ENCODE measurements around the gene TEPSIN.

TEPSIN gene

DNA sequence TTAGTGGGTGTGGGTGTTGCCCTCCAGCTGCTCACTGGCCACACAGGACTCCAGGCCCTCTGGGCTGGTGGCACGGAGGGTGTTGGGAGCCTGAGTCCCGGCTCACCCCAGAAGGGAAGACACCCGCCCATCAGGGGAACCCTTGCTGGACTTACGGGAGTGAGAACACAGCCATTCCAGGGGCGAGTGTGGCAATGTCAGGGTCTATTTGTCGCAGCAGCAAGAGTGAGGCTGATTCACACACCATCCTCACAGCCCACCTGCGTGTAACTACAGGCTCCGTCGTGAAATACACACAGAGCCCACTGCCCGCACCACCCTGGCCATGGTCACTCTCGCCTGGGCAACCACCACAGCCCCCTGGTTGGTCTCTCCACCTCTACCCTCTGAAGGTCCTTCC is 55.0 kb downstream of the TEPSIN start:
- DNase-seq (ENCODE audit: low read depth): no peak

DNA sequence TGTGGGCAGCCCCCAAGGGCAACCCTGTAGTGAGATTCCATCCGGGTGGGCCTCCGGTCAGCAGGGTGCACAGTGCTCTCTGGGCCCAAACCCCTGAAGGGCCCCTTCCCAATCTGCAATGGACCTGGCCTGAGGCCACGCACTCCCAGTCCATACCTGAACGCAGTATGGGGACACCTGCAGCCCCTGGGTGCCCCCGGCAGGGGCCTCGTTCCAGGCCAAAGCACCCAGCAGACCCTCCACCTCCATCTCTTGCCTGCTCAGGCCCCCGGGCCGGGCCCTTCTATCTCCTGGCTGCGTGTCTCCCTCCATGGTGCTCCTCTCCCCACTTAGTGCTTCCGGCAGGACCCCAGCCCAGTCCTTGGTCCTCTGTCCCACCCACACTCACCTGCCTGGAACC is 55.5 kb downstream of the TEPSIN start:
- DNase-seq (ENCODE audit: low read depth): no peak

DNA sequence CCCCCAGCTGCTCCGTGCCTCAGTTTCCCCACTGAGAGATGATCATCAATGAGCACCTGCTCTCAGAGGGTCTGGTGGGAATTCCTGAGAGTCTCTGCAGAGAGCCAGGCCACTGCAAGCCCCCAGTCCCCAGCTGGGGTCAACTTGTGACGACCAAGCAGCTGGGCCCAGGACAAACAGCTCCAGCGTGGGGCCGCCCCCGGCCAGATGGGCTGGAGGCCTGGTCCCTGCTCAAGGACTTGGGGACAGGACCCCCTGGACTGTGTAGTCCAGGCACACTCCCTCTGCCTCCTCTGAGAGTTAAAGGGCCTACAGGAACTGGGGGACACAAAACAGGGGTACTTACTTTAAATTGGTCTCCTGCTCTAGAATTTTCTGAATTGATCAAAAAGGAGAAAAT is 56.3 kb downstream of the TEPSIN start:
- no peak for DNase-seq (ENCODE audit: low read depth)

DNA sequence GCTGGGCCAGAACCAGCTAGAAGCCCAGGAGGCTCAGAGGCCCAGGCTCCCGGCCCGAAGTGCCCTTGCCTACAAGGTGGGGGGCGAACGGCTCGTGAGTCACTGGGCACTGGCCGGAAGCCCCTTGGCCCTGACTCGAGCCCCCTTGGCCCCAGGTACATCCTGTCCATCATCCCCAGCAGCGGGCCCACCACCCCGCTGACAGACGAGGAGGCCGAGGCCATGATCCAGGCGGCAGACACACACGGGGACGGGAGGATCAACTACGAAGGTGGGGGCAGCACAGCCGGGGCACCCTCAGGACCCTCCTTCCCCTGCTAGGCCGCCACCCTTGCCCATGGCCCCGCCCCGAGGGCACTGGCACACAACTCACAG is 57.1 kb downstream of the TEPSIN start:
- no peak for DNase-seq (ENCODE audit: low read depth)

- no peak for DNase-seq (ENCODE audit: low read depth)
Measured at GRCh38 chr17:81180836-81181810, 57.7 kb downstream of the TEPSIN start.

- no peak for DNase-seq (ENCODE audit: low read depth)
Measured at GRCh38 chr17:81179861-81180260, 59.0 kb downstream of the TEPSIN start.

DNA sequence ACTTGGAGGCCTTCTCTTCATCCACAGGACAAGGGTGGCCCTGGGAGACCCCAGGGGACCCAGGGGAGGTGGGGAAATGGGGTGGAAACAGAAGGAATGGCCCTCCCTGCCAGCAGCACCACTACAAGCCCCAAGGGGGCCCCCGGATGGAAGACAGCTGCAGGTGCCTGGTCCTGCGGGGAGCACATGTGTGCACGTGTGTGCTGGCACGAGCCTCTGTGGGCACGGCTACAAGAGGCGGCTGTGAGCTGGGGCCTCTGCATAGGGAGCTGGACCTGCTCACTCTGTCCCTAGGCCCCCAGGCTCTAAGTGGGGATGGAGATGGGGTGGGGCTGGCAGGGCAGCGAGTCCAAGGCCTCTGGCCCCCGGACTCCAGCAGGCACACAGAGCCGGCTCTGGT is 59.6 kb downstream of the TEPSIN start:
- no peak for DNase-seq (ENCODE audit: low read depth)
